ENCODE data around the gene PRG2. TPM values are rescaled to one million over a fixed set of nuclear protein-coding genes. Genes with fewer than 3 reads are reported as not detected.

The PRG2 gene
- total and polyA plus RNA-seq, 10 donors, result 1.4 to 10.5 (median 3.7) TPM; not detected in 1

- Histone ChIP-seq H3K27ac (no peak overlapping the region), H3K27me3 (replicated peaks in 1 of 7) (no peaks in the 10 kb centered on the region), H3K4me1 (peaks cover 0 to 29% (median 0%) of the 10 kb centered on the region in 6 donors), H3K9me3 (no peaks in the 10 kb centered on the region), H3K4me3 (no peak overlapping the region), H3K36me3 (no peaks in the 10 kb centered on the region)
- no peak for TF ChIP-seq POLR2A (IDR thresholded peaks at IDR 0.05)
- TF ChIP-seq POLR2AphosphoS5 (IDR thresholded peaks at IDR 0.05), result no peak
- no peak for TF ChIP-seq CTCF (IDR thresholded peaks at IDR 0.05 in 8 of 11, conservative IDR thresholded peaks at IDR 0.05 in 3 of 11)
- WGBS, 5 donors, result 69 to 84% (median 70%) methylated on average over 15 of the region's 15 CpGs
- no peak for DNase-seq
- intact Hi-C loops (cut with DNase I; ENCODE audit: low total_unique reads), result no loop called here
These were observed 44.4 kb upstream of the PRG2 start for GRCh38 chr11:57434640-57435546.

- no peak for DNase-seq
- 30 to 47% (median 35%) methylated on average over 2 to 7 of the region's 7 CpGs for WGBS, 5 donors
- Histone ChIP-seq H3K27ac (peak overlapping the region in 1 of 8 donors; percentile 41), H3K36me3 (no peaks in the 10 kb centered on the region), H3K4me1 (peaks cover 0 to 31% (median 2%) of the 10 kb centered on the region in 6 donors), H3K9me3 (no peaks in the 10 kb centered on the region), H3K27me3 (replicated peaks in 1 of 7) (no peaks in the 10 kb centered on the region), H3K4me3 (no peak overlapping the region)
- intact Hi-C loops (cut with DNase I; ENCODE audit: low total_unique reads), result no loop called here
- TF ChIP-seq POLR2AphosphoS5 (IDR thresholded peaks at IDR 0.05) (no peak), POLR2A (IDR thresholded peaks at IDR 0.05) (no peak), CTCF (IDR thresholded peaks at IDR 0.05 in 8 of 11, conservative IDR thresholded peaks at IDR 0.05 in 3 of 11) (no peak)
These were observed 42.3 kb upstream of the PRG2 start for GRCh38 chr11:57432714-57433163.

- intact Hi-C loops (cut with DNase I; ENCODE audit: low total_unique reads), result no loop called here
- H3K4me3 ChIP-seq, result no peak overlapping the region
- DNase-seq, result no peak
- TF ChIP-seq CTCF (IDR thresholded peaks at IDR 0.05 in 8 of 11, conservative IDR thresholded peaks at IDR 0.05 in 3 of 11) (no peak), POLR2A (IDR thresholded peaks at IDR 0.05) (no peak), POLR2AphosphoS5 (IDR thresholded peaks at IDR 0.05) (no peak)
- peaks cover 0 to 37% (median 8%) of the 10 kb centered on the region in 6 donors for H3K4me1 ChIP-seq
- no peaks in the 10 kb centered on the region for H3K27me3 ChIP-seq (replicated peaks in 1 of 7)
- no peaks in the 10 kb centered on the region for H3K36me3 ChIP-seq
- H3K9me3 ChIP-seq, result no peaks in the 10 kb centered on the region
- WGBS, 5 donors, result 33 to 58% (median 45%) methylated on average over 5 of the region's 5 CpGs
- peak overlapping the region in 1 of 8 donors; percentile 41 for H3K27ac ChIP-seq
These were observed 41.7 kb upstream of the PRG2 start for GRCh38 chr11:57432149-57432561.

GRCh38 chr11:57430952-57431351, 40.5 kb upstream of the PRG2 start:
- no peaks in the 10 kb centered on the region for H3K36me3 ChIP-seq
- intact Hi-C loops (cut with DNase I; ENCODE audit: low total_unique reads), result no loop called here
- H3K27ac ChIP-seq, result no peak overlapping the region
- H3K4me1 ChIP-seq, result peaks cover 6 to 49% (median 19%) of the 10 kb centered on the region in 6 donors
- no peaks in the 10 kb centered on the region for H3K27me3 ChIP-seq (replicated peaks in 1 of 7)
- WGBS, 5 donors, result 85 to 97% (median 92%) methylated on average over 1 of the region's 1 CpG
- no peak overlapping the region for H3K4me3 ChIP-seq
- no peak for DNase-seq
- no peaks in the 10 kb centered on the region for H3K9me3 ChIP-seq
- no peak for TF ChIP-seq CTCF (IDR thresholded peaks at IDR 0.05 in 8 of 11, conservative IDR thresholded peaks at IDR 0.05 in 3 of 11)
- no peak for TF ChIP-seq POLR2A (IDR thresholded peaks at IDR 0.05)
- TF ChIP-seq POLR2AphosphoS5 (IDR thresholded peaks at IDR 0.05), result no peak

All from spleen (tissue), 11 donors.